RPMI8226 (cell line): Measurements from ENCODE around the gene SUSD1.
"Not testable (repeated sequence)": the region's sequence is repeated elsewhere in the genome, so short reads cannot be mapped to it uniquely, and the experiment has no call there.

Experiments used
- DNase-seq: peaks from one replicate; pipeline ENCODE4 v3.0.0-alpha.2; 2015

The SUSD1 gene

DNA sequence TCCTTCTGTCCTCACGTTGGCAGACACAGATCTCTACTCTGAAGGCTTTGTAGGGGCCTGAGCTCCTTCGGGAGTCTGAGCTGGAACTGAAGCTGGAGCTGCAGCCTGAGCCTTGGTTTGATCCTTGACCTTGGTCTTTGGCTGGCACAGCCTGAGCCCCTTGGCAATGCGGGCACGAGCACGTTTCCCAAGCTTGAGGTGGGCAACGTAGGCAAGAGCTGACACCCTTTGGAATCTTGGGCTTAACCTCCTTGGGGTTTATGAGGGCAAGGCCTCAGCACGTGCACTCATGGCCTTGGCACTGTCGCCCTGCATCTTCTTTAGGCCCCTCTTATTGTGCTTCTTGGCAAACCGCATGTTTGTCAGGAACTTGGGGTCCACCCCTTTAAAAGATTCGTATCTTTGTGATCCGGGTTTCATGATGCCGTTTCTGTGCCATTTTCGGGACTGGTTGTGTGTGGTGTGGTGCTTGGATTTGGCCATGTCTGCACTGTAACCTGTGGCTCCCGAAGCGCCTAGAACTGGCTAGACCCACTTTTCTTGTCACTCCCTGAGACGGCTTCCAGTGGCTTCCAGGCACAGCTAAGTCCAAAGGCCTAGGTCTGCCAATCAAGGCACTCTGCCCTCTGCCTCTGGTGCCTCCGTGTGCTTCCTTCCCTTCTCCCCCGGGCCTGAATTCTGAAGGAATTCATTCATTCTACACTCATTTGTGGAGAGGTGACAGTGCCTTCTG, 1.4 kb downstream of the SUSD1 start:
- no peak for DNase-seq

GRCh38 chr9:112170968-112171367, 4.1 kb downstream of the SUSD1 start:
- no peak for DNase-seq

- no peak for DNase-seq
Measured at GRCh38 chr9:112170235-112170634, 4.9 kb downstream of the SUSD1 start.

DNA sequence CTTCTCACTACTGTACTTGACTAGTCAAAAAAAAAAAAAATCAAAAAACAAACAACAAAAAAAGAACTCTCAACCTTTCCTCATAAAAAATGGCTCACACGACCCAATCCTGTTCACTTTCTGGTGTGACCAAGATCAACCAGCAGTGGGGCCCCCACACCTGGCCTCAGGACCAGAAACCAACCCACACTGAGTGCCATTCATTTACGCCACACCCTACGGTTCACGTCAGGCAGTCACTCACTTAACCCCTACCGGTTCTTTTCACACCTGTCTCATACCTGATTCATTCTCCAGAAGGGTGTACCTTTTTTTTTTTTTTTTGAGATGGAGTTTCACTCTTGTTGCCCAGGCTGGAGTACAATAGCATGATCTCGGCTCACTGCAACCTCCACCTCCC, 5.7 kb downstream of the SUSD1 start:
- DNase-seq = no peak

- DNase-seq = no peak
Measured at GRCh38 chr9:112168197-112168596, 6.9 kb downstream of the SUSD1 start.

DNA sequence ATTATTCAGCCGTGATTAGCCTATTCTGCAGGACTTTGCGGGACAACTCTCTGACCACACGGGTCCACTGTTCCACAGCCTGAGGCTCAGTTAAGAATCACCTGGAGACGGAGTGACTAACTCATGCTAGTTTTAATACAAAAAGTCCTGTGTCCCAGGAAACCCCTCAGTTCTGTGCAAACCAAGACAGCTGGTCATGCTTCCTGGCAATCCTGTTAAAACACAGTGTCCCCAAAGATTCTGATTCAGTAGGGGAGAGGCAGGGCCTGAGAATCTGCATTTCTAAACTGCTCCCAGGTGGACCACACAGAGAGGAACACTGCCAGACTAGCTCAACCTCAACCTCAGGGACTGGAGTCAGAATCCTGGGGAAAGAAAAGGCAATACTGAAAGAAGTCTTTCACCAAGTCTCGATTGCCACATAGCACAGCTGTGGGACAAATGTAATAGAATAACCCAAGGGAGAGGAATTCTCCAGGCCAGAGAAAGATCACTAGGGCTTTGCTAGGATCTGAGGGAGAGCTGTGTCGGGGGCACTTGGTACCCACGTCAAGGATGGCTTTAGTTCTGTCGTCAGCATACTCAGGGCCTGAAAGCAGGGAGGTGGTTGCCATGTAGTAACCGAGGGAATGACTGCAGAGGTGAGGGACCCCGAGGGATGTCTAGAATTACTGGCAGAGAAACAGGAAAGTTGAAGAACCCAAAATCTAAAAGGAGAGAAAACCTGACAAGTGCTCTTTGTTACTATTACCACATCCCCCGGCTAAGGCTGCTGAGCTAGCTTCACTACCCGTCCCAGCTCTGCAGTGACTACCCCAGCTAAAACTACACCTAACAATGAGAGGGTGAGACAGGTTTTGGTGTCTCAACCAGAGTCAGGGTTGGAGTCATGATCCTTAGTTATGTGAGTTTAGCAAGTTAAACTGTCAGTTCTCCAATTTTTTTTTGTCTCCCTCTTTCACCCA, 8.6 kb downstream of the SUSD1 start:
- DNase-seq = no peak

- no peak for DNase-seq
Measured at GRCh38 chr9:112162621-112163413, 12.3 kb downstream of the SUSD1 start.

DNA sequence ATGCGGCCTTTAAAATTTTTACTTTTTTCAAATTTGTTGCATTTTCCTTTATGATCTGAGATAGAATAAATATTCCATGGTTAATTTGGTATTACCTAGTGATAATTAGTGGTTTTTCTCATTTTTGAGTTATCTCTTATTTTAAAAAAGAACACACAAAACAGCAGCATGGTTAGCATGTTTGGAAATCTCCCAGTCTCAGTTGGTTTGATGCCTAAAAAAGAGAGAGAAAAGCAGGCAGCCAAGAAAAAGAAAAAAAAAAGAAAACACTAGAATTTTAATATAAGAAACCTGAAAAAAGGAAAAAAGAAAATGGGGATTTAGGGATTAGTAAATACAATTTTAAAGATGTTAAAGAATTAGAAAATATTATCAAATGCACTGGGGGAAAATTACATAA, 15.3 kb downstream of the SUSD1 start:
- no peak for DNase-seq

GRCh38 chr9:112158656-112159367, 16.3 kb downstream of the SUSD1 start:
- DNase-seq = no peak

- no peak for DNase-seq
Measured at GRCh38 chr9:112157961-112158360, 17.1 kb downstream of the SUSD1 start.

DNA sequence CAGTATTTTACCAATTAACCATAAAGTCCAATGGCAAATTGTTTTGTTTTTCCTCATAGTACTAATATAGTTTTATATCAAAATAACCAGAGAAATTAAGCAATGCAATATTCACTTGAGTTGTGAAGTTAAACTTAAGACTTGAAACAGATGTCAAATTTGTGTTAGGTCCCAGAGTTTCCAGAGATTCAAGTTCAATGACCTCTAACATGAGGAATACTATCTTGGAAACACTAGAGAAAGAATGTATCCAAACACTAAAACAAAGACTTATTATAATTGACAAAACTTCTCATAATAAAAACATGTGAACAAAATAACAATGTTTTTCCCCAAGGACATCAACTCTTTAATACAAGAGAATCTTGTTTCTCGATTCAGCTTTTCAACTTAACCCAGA, 18.0 kb downstream of the SUSD1 start:
- DNase-seq = no peak

DNA sequence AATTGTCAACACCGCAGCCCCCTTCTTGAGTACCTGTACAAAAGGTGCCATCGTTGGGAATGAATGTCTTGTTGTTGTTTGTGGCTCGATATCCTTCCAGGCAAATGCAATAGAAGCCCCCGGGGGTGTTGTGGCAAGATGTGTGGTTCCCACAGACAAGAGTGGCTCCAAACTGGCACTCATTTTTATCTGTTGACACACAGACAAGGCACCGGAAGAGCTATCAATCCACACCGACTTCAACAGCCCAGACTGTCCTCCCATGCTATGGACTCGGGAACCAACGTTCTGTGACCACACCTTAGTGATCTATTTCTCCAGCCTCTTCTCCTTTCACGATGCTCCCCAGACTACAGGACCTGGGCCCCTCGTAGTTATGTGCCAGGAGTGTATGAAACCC, 25.9 kb downstream of the SUSD1 start:
- DNase-seq = no peak

- no peak for DNase-seq
Measured at GRCh38 chr9:112145886-112146285, 29.2 kb downstream of the SUSD1 start.

DNA sequence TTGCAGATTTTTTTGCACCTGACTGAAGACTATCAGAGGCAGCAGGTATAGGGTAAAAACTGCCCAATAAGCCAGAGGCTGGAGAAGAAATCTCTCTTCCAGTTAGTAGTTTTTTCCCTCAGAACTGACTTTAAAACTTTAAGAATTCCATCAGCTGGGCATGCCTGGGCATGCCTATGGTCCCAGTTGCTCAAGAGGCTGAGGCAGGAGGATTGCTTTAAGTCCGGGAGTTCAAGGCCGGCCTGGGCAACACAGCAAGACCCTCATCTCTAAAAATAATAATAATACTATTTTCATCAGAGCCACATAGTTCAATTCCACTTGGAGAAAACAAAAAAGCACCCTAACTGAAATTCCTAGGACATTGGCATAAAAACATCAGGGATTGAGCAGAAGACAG, 30.3 kb downstream of the SUSD1 start:
- no peak for DNase-seq

- no peak for DNase-seq
Measured at GRCh38 chr9:112142420-112142819, 32.7 kb downstream of the SUSD1 start.

GRCh38 chr9:112140936-112141335, 34.2 kb downstream of the SUSD1 start:
- DNase-seq = no peak

GRCh38 chr9:112137066-112137465, 38.0 kb downstream of the SUSD1 start:
- no peak for DNase-seq

- DNase-seq = no peak
Measured at GRCh38 chr9:112135706-112136105, 39.4 kb downstream of the SUSD1 start.

GRCh38 chr9:112133806-112134205, 41.3 kb downstream of the SUSD1 start:
- not testable (repeated sequence) for DNase-seq

DNA sequence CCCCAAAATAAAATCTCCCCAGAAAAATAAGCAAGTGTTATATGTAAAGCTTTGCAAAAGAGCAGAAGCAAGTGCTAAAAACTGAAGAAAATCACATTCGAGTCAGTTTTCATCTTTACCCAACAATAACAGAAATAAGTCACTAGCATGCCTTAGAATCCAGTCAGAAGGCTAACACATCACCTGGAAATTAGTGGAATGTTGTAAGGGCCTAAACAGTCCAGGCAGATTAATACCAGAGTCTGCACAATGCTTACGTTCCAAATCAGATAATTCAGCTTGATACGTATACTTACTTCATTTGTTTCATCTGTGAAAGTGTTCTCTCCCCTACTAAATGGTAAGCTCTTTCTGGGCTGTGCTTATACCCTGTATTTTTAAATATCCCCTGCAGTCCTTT, 42.7 kb downstream of the SUSD1 start:
- DNase-seq = no peak

- DNase-seq = no peak
Measured at GRCh38 chr9:112130997-112131396, 44.1 kb downstream of the SUSD1 start.

DNA sequence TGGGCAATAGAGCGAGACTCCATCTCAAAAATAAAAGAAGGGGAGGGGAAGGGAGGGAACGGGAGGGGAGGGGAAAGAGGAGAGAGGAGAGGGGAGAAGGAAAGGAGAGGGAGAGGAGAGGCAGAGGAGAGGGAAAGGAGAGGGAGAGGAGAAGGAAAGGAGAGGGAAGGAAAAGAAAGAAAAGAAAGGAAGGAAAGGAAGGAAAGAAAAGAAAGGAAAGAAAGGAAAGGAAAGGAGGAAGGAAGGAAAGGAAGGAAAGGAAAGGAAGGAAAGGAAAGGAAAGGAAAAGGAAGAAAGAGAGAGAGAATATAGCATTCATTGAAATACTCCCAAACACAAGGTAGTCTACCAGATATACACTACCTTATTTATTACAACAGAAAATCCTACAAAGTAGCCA, 44.8 kb downstream of the SUSD1 start:
- no peak for DNase-seq

DNA sequence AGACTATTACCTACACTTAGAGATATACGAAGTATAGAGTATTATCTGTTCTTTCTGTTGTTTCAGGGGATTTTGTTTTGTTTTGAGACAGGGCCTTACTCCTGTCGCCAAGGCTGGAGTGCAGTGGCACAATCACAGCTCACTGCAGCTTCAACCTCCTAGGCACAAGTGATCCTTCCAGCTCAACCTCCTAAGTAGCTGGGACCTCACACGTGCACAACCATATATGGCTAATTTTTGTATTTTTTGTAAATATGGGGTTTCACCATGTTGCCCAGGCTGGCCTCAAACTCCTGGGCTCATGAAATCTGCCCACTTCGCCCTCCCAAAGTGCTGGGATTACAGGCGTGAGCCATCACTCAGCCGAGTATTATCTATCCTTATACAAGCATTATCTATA, 45.9 kb downstream of the SUSD1 start:
- DNase-seq = no peak
